Right renal pelvis (tissue), 4 donors: ENCODE measurements around the gene COA1. TPM values are rescaled to one million over a fixed set of nuclear protein-coding genes. Genes with fewer than 3 reads are reported as not detected.
A peak's percentile ranks its signal among the peaks of the same experiment; 100 is the strongest.
"Not testable (repeated sequence)": the region's sequence is repeated elsewhere in the genome, so short reads cannot be mapped to it uniquely, and the experiment has no call there.

Experiments used
- DNase-seq, 4 donors: peaks; one replicate each; pipeline ENCODE4 v3.0.0-alpha.2; 2013; ENCODE audit warnings: low read depth in 4 of 4, low spot score in 3 of 4, missing footprints in 1 of 4
- polyA plus RNA-seq, 4 donors: library from polyadenylated mRNA; unstranded; fragments of 120-200 nt; gene quantifications; one replicate each; pipeline ENCODE4 v1.2.1, GENCODE V29; 2013; ENCODE audit not compliant: insufficient read length in 4 of 4

COA1 gene
- polyA plus RNA-seq, 4 donors: 64.0 to 73.5 (median 69.8) TPM

GRCh38 chr7:43758822-43759683 is 29.7 kb upstream of the COA1 start:
- DNase-seq: peak in 2 of 4 donors; percentile 33 to 42

GRCh38 chr7:43758029-43758821 is 28.9 kb upstream of the COA1 start, which contains the start of gene BLVRA:
Gene BLVRA (plus strand): TSS chr7:43758680. CDS start chr7:43771159, 12,479 bp downstream.
- peak; percentile 38 to 59 (median 44) for DNase-seq

- DNase-seq: no peak
Measured at GRCh38 chr7:43757073-43757720, 27.9 kb upstream of the COA1 start.

- no peak for DNase-seq
Measured at GRCh38 chr7:43756368-43757072, 27.2 kb upstream of the COA1 start.

- no peak for DNase-seq
Measured at GRCh38 chr7:43754596-43754995, 25.3 kb upstream of the COA1 start.

GRCh38 chr7:43753843-43754242 is 24.5 kb upstream of the COA1 start:
- no peak for DNase-seq

GRCh38 chr7:43753271-43753810 is 24.0 kb upstream of the COA1 start:
- DNase-seq: no peak

- no peak for DNase-seq
Measured at GRCh38 chr7:43752411-43752810, 23.1 kb upstream of the COA1 start.

- DNase-seq: no peak
Measured at GRCh38 chr7:43750016-43750887, 20.9 kb upstream of the COA1 start.

GRCh38 chr7:43749383-43749940 is 20.1 kb upstream of the COA1 start:
- DNase-seq: no peak

GRCh38 chr7:43747328-43748105 is 18.2 kb upstream of the COA1 start:
- DNase-seq: no peak

- DNase-seq: no peak
Measured at GRCh38 chr7:43742692-43743091, 13.4 kb upstream of the COA1 start.

- DNase-seq: no peak
Measured at GRCh38 chr7:43737467-43738127, 8.3 kb upstream of the COA1 start.

- no peak for DNase-seq
Measured at GRCh38 chr7:43735802-43736603, 6.7 kb upstream of the COA1 start.

- no peak for DNase-seq
Measured at GRCh38 chr7:43735403-43735801, 6.1 kb upstream of the COA1 start.

GRCh38 chr7:43734575-43735332 is 5.4 kb upstream of the COA1 start:
- DNase-seq: not testable (repeated sequence)
